HG03432 (cell line): ENCODE measurements around the gene SENP7.
"Not testable (repeated sequence)": the region's sequence is repeated elsewhere in the genome, so short reads cannot be mapped to it uniquely, and the experiment has no call there.

Source experiments
- ATAC-seq: cut with Tn5 transposase; IDR thresholded peaks from one replicate; pipeline ENCODE4 v1.9.1; 2021; ENCODE audit warnings: mild to moderate bottlenecking, moderate library complexity; ENCODE audit not compliant: unreplicated experiment

SENP7 gene

DNA sequence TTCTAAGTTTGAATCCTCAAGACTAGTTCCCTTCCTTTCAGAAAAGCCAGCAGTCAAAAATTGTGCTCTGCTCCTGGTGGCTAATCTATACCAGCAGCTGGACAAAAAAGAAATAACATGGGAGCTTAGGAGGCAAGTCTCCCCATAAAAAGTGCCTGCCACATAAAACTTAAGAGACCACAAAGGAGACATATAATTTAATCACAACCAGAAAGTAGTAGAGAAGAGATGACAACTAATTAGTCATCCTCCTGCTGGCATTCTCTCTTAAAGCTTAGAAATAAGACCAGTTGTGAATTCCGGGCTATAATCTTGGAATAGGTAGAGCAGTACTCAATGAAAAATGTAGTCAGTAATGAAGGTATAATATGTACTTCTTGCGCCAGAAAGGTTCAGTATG lies 172.4 kb downstream of the SENP7 start:
- ATAC-seq: no peak

DNA sequence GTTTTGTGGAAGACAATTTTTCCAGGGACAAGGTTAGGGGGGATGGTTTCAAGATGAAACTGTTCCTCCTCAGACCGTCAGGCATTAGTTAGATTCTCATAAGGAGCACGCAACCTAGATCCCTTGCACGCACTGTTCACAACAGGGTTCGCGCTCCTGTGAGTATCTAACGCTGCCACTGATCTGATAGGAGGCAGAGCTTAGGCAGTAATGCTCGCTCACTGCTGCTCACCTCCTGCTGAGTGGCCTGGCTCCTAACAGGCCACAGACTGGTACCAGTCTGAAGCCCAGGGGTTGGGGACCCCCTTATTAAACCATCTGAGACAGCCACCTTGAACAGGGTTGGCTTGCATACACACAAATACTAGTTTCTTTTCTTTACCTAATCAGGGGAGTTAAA lies 179.1 kb downstream of the SENP7 start:
- ATAC-seq: no peak

DNA sequence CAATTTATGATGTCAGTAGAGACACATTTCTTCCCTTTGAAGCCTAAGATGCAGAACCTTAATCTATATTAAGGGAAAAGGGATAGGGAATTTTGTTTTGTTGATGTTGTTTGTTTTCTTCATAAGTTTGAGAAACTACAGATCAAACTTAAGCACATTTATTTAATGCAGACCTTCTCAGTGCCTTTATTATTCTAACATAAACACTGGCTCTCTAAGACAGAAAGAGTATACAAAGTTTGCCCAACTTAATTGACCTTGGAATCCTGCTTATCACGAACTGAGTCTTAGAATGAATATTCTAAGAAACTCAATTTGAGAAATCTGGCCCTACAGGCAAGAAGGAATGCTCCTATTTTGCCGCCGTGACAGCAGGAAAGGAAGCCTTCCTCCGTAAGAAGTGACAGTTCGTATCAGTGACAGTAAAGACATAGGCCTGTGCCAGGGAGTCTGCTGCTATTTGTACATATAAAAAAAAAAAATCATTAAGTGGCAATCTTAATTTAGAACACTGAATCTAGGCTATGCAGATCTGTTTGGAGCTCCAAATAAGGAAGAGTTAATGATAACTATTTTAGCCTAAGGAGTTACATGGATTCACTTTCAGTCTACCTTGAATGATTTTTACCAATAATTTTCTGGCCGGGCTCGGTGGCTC lies 183.9 kb downstream of the SENP7 start:
- no peak for ATAC-seq

DNA sequence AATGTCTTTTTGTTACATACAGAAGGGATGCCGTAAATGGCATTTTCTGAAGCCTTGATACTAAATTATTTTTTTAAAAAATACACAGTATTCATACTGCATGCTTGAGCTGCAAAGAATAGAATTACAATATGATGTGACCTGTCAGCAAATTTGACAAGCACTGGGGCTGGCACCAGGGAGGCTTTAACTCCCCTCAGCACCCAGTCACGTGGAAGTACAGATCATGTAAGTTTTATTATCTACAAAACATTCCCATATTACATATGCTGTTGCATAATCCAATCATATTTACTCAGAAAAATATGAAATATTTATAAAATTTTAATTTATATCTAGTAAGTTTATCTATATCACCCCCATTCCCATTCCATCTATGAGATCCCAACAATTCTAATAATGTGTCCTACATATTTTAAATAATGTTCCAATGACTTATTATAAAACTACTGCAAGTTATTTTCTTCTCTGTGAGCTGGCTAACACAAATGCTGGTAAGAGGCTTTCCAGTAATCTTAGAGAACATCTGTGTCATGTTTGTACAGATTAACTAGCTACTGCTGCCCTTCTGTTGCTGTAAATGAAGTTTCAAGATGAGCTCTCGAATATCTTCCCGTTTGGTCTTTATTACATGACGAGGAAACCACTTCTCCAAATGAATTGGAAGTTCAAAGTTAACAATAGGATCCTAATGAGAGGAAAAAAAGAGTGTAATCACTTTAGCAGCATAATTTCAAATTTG lies 187.4 kb downstream of the SENP7 start:
- ATAC-seq: no peak

DNA sequence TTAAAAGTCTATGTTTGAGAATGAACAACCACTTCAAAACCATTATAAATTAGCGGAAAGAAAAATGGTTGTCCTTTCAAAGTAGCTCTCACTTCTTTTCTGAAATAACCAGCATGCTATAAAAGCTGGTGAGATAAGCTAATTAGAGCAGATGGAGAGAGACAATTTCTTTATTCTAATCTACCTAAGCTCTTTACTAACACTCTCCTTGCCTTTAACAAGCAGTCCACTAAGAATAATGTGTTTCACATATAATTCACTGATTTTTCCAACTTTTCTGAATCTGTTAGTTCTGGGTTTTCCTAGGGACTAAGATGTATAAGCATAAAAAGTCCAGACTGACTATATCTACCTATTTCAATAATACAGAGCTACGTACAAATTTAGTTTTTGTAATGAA lies 192.5 kb downstream of the SENP7 start, which contains the start of gene IMPG2:
TSS of gene IMPG2 (minus strand) at position 101 of the 400 bp plus-strand sequence. CDS start 203 bp downstream, outside the sequence.
- no peak for ATAC-seq

DNA sequence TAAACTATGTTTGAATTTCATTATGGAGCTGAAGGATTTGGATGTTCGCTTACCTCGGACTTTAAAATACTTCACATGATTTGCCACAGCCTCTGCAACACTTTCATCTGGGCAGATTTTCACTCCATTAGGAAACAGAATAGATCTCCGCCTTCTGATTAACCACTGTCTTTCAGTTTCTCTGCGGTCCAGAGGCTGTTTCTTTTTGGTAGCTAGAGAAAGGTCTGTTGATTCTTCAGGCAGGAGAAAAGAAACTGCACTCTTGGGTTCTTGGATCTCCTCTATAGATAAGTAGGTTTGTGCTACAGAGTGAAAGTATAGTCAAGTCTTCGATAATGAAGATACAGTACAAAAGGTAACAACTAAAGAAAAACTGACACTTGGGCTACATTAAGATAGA lies 193.5 kb downstream of the SENP7 start:
- ATAC-seq: no peak

DNA sequence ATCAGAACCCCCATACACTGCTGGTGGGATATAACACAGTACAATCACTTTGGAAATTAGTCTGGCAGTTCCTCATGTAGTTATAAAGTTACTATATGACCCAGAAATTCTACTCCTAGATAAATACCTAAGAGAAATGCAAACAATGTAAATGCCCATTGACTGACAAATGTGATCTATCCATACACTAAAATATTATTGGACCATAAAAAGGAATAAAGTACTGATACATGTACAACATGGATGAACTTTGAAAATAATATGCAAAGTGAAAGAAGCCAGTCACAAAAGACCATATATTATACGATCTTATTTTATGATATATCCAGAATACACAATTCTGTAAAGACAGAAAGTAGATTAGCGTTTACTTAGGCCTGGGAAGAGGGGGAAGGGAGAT lies 200.5 kb downstream of the SENP7 start:
- ATAC-seq: no peak

DNA sequence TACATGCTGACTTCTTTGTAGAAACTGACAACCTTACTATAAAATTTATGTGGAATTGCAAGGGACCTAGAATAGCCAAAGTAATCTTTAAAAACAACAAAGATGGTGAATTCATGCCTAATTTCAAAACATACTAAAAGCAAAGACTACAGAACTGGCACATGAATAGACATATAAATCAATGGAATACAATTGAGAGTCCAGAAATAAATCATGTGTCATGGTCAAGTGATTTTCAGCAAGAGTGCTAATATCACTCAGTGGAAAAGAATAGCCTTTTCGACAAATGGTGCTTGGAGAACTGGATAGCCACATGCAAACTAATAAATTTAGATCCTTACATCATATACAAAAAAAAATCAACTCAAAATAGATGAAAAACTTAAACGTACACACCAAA lies 201.3 kb downstream of the SENP7 start:
- ATAC-seq: no peak

DNA sequence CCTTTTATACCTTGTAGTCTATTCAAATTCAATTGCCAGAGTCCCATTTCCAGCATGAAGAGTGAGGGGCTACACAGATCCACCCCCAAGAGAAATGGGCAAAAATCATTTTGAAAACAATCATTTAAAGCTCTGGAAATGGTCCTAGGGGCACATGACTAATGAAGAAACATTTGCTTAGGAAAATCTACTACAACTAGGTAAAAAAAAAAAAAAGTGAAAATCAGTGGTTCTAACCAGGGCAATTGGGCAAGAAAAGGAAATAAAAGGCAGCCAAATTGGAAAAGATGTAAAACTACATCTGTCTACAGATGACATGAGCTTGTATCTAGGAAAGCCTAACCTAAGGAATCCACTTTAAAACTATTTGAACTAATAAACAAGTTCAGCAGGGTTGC lies 202.0 kb downstream of the SENP7 start:
- no peak for ATAC-seq

DNA sequence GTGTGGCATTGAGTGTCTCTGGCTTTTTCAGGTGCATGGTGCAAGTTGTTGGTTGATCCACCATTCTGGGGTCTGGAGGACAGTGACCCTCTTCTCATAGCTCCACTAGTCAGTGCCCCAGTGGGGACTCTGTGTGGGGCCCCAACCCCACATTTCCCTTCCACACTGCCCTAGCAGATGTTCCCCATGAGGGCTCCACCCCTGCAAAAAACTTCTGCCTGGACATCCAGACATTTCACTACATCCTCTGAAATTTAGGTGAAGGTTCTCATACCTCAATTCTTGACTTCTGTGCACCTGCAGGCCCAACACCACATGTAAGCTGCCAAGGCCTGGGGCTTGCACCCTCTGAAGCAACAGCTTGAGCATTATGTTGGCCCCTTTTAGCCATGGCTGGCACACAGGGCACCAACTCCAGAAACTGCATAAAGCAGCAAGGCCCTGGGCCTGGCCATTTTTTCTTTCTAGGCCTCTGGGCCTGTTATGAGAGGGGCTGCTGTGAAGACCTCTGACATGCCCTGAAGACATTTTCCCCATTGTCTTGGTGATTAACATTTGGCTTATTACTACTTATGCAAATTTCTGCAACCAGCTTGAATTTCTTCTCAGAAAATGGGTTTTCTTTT lies 204.8 kb downstream of the SENP7 start:
- ATAC-seq: not testable (repeated sequence)

DNA sequence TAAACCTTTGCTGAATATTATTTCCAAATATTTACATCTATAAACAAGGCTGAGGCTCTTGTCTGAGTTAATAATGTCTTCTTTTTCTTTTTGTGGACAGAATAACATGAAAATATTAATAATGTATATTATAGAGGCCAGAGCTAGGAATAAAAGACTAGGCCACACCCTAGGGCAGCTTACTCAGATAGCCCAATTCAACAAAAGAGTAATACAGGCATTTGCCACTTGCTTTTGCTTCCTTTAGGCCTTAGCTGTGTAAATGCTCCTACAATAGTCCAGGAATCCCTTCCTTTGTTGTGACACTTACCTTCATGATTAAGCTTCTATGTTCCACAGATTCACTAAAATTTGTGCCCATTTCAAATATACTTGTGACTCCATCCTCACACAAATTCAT lies 209.2 kb downstream of the SENP7 start:
- ATAC-seq: no peak

DNA sequence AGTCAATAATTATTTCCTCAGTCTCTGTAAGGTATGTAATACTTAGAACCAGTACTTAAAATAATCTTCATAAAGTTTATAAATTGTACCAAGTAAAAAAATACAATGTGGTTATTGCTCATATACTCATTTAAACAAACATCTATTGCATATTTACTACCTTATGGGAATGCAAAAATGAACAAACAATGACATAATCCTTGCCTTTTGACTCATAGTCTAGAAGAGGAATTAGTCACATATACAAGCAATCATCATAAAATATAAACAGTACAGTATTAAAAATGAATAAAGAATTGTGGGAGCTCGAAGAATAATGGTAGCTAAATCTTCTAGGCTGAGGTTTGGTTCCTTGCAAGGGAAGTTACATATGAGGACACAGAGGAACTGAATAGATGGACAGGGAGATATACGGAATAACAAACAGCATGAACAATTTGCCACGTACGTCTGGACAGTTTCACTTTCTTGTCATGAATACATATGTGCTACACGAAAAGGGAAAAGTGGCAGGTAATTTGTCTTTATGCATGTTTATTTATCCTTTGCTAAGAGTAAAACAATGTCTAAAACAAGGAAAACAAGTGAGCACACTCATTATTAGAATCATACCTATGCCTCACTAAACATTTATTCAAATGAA lies 209.8 kb downstream of the SENP7 start:
- ATAC-seq: no peak

DNA sequence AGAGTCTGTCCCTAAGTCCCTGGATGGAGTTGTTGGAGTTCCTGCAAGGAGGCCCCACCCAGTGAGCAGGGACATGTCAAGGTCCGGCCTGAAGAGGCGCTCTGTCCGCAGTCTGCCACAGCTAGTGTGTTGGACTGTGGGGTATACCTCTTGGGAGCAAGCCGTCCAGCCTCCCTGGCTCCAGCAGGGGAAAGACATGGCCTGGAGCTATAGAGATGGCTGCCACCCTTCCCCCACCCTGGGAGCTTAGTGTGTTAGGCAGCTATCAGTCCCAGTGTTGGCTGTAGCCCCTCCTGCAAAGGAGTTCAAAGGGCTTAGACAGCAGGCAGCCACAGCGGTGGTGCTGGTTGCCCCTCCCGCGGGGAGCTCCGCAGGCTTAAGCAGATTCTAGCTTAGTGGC lies 212.9 kb downstream of the SENP7 start:
- ATAC-seq: no peak

DNA sequence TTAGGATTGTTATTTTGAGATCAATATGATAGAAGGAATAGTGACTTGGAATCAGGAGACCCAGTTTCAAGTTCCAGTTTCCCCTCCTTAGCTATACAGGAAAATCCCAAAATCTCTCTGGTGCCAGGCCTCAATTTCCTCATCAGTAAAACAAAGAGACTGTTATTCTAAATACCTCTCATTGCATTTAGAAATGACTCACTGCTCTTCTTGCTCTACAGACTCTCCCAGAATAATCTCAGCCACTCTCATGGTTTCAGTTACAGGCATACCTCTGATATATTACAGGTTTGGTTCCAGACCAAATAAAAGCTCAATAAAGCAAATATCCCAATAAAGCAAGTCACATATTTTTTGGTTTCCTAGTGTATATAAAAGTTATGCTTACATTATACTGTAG lies 221.0 kb downstream of the SENP7 start:
- ATAC-seq: peak; percentile 71

DNA sequence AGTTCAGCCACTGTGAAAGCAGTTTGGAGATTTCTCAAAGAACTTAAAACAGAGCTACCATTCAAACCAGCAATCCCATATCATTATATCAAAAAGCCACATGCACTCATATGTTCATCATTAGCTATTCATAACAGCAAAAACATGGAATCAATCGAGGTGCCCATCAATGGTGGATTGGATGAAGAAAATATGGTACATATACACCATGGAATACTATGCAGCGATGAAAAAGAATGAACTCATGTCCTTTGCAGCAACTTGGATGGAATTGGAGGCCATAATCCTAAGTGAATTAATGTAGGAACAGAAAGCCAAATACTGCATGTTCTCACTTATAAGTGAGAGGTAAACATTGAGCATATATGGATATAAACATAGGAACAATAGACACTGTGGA lies 224.7 kb downstream of the SENP7 start:
- ATAC-seq: no peak

DNA sequence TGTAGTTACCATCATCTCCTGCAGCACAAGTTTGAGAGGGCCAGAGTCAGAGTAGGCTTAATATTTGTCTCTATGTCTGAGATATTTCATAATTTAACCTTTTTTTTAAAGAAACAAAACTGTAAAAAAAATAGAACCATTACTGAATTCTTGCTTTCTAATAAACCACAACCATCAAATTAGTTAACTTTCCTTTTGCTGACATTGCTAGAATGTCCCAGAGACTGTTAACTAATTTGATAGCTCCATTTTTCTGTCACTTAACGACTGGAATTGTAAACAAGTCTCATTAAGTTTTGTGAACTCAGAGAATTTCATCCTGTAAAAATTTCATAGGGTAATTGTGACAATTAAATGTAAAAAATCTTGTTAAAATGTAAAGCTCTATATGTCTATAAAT lies 228.3 kb downstream of the SENP7 start:
- ATAC-seq: no peak

DNA sequence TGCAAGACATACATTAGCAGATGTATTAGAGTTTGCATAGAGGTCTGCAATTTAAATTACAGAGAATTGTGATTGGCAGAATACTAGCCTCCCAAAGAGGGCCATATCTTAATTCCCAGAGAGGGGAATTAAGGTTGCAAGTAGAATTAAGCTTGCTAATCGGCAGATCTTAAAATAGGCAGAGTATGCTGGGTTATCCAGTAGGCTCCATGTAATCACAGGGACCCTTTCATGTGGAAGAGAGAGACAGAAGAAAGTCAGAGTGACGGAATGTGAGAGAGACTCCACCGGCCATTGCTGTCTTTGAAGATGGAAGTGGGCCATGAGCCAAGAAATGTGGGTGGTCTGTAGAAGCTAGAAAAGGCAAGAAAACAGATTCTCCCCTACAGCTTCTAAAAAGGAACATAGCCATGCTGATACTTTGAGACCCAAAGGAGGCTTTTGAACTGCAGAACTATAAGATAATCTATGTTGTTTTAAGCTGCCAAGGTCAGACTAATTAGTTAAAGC lies 231.4 kb downstream of the SENP7 start:
- no peak for ATAC-seq

DNA sequence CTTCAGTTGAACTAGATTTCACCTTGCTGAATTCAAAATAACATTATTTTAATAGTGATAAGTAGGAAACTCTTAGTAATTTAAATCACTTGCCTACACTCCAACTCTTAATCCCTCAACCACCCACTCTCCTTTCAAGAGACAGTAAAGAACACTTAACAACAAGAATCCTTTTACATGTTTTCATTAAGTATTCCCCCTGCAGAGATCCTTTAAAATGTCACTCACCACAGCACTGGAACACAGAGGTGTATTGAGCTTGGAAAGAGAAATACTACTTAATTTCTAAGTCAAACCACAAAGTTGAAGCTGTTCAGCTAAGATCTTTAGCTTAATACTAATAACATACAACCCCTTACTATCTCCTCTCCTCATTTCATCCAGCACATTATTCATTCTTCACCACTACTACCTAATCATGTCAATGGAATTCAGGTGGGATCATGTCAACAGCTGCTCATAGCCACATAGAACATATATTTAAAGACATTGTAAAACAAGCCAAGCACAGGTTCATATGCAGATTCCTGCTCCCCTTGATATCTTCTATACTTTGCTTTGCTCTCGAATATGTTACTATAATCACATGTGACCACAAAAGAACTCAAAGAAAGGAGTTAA lies 233.1 kb downstream of the SENP7 start:
- no peak for ATAC-seq

DNA sequence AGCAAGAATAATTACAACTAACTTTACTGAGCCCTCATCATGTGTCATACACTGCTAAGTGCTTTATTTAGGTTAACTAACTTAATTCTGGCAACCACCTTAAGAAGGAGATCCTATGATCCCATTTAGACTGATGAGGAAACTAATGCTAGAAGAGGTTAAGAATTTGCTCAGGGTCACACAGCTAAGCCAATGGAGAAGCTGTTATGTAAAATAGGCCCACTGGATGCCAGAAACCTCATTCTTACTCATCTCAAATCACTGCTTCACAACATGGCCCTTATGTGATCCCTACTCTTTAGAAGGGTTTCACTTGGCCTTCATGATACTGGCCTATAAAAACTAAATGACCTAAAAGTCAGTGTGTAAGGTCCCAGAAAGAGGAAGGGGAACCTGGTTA lies 233.8 kb downstream of the SENP7 start:
- ATAC-seq: no peak

DNA sequence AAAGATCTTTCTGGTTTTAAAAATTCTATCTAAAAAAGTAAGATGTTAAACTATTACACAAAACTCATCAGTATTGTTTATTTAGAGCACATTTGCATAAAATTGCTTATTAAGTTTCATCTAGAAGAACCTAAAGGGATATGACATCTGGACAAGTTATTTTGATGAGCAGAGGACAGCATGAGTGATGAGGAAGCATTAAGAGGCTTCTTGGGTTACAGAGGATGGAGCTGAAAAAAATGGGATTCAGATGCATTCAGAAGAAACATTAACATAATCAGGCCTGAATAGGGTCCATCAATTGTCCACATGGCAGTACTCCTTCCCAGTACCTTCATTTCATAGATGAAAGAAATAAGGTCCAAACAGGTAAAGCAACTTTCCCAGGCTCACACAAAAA lies 234.3 kb downstream of the SENP7 start:
- ATAC-seq: no peak
